ENCODE results near the gene SWI5. TPM values are rescaled to one million over a fixed set of nuclear protein-coding genes. Genes with fewer than 3 reads are reported as not detected.
A peak's percentile ranks its signal among the peaks of the same experiment; 100 is the strongest.

SWI5 gene
- total RNA-seq, 1 experiment from 2014 or later: 25.4 TPM

DNA sequence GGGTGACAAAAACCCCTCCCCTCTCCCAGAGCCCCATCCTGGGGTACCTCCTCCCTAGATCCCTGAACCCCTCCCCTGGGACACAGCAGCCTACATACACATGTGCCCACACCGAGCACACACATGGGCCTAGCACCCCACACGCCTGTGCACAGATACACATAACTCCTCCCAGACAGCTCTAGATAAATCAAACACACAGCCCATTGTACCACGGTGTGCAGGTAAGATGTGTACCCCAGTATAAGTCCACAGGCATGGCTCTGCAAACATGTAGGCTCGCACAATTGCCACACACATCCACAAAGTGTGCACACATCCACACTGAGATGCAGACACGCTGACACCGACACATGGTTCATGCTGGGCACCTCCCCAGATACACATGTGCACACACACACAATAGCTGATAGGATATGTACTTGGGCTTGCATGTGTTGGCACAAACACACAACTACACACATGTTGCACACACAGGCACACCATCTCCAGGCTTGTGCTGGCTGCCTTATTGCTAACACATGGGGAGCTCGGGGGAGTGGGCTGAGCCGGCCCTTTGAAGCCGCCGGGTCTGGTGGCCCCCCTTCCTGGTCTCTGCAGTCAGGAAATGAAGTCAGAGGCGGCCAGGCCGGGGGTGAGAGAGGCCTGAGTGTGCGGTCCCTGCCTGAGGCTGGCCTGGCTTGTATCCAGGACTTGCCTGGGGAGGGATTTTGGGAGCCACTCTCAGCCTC lies 30.5 kb upstream of the SWI5 start:
- no peaks in the 10 kb centered on the region for H3K36me3 ChIP-seq
- peaks cover 13% of the 10 kb centered on the region for H3K4me1 ChIP-seq (replicated peaks)
- peaks cover 3% of the 10 kb centered on the region; the same call in 1 of the 2 replicates for H3K9me3 ChIP-seq (replicated peaks)
- H3K27ac ChIP-seq: no peak overlapping the region; the same call in 1 of the 2 replicates
- DNase-seq (ENCODE audit: low read depth in 1 of 2, low spot score in 2 of 2): peak; percentile 54 to 73
- no peak overlapping the region for H3K4me3 ChIP-seq
- H3K27me3 ChIP-seq (replicated peaks): no peaks in the 10 kb centered on the region

DNA sequence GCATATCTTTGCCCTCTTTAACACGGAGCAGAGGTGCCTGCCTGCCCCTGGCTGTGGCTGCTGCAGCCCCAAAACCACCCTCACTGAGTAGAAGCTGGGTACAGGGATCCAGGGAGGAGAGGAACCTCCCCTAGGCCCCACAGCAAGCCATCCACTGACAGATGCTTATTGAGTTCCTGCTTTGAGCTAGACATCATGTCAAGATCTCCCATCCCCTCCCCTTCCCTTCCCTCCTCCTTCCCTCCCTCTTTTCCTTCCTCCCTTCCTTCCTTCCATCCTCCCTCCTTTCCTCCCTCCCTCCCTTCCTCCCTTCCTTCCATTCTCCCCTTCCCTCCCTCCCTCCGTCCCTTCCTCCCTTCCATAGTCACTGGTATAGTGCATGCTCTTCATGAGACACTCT lies 29.6 kb upstream of the SWI5 start:
- Histone ChIP-seq H3K36me3 (no peaks in the 10 kb centered on the region), H3K4me3 (no peak overlapping the region), H3K27me3 (replicated peaks) (no peaks in the 10 kb centered on the region), H3K4me1 (replicated peaks) (peaks cover 13% of the 10 kb centered on the region), H3K27ac (no peak overlapping the region), H3K9me3 (replicated peaks) (peaks cover 3% of the 10 kb centered on the region; the same call in 1 of the 2 replicates)
- DNase-seq (ENCODE audit: low read depth in 1 of 2, low spot score in 2 of 2): no peak

- no peak overlapping the region for H3K27ac ChIP-seq
- DNase-seq (ENCODE audit: low read depth in 1 of 2, low spot score in 2 of 2): no peak
- no peaks in the 10 kb centered on the region for H3K27me3 ChIP-seq (replicated peaks)
- H3K4me3 ChIP-seq: no peak overlapping the region
- H3K4me1 ChIP-seq (replicated peaks): peaks cover 13% of the 10 kb centered on the region
- H3K36me3 ChIP-seq: no peaks in the 10 kb centered on the region
- H3K9me3 ChIP-seq (replicated peaks): peaks cover 3% of the 10 kb centered on the region; the same call in 1 of the 2 replicates
Observed at GRCh38 chr9:128247226-128247803, 28.8 kb upstream of the SWI5 start.

DNA sequence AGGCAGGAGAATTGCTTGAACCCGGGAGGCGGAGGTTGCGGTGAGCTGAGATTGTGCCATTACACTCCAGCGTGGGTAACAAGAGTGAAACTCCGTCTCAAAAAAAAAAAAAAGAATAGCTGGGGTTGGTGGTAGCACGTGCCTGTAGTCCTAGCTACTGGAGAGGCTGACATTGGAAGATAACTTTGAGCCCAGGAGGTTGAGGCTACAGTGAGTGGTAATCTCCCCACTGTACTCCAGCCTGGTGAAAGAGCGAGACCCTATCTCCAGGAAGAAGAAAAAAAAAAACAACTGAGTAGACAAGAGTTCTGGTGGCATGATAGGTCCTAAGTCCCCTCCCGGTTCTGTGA lies 26.5 kb upstream of the SWI5 start:
- Histone ChIP-seq H3K9me3 (replicated peaks) (peaks cover 3% of the 10 kb centered on the region; the same call in 1 of the 2 replicates), H3K36me3 (no peaks in the 10 kb centered on the region), H3K27ac (no peak overlapping the region), H3K27me3 (replicated peaks) (no peaks in the 10 kb centered on the region), H3K4me1 (replicated peaks) (peaks cover 13% of the 10 kb centered on the region), H3K4me3 (no peak overlapping the region)
- no peak for DNase-seq (ENCODE audit: low read depth in 1 of 2, low spot score in 2 of 2)

DNA sequence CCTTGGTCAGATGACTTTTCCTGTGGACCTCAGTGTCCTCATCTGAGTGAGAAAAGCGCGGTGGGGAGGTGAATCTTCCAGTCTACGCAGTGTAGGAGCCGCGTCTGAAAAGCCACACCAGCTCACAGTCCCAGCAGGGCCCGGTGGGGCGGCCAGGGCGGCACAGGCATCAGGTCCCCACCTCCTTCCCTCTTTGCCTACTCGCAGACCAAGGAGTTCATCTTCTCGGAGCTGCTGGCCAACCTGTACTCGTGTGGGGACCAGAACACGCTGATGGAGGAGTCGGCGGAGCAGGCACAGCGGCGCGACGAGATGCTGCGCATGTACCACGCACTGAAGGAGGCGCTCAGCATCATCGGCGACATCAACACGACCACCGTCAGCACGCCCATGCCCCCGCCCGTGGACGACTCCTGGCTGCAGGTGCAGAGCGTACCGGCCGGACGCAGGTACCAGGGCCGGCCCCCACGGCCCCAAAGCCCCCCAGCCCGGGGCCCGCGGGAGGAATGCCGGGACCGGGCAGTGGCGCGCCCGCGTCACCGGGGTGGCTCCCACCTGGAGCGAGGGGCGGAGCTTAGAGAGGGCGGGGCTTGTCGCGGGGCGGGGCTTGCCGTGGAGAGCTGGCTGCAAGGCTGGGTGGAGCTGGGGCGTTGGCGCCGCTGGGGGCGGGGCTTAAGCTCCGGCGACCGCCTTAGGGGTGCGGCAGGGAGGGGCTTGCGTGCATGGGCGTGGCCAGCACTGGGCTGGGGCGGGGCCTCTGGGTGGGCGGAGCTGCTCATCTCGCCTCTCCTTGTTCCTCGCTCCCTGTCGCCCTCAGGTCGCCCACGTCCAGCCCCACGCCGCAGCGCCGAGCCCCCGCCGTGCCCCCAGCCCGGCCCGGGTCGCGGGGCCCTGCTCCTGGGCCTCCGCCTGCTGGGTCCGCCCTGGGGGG lies 25.9 kb upstream of the SWI5 start:
- H3K27ac ChIP-seq: no peak overlapping the region
- peaks cover 12% of the 10 kb centered on the region for H3K4me1 ChIP-seq (replicated peaks)
- no peaks in the 10 kb centered on the region; the same call in 1 of the 2 replicates for H3K36me3 ChIP-seq
- DNase-seq (ENCODE audit: low read depth in 1 of 2, low spot score in 2 of 2): no peak
- no peaks in the 10 kb centered on the region for H3K27me3 ChIP-seq (replicated peaks)
- peaks cover 3% of the 10 kb centered on the region; the same call in 1 of the 2 replicates for H3K9me3 ChIP-seq (replicated peaks)
- H3K4me3 ChIP-seq: no peak overlapping the region

GRCh38 chr9:128250839-128251731 lies 25.0 kb upstream of the SWI5 start:
- no peak for DNase-seq (ENCODE audit: low read depth in 1 of 2, low spot score in 2 of 2)
- Histone ChIP-seq H3K36me3 (peaks cover 6% of the 10 kb centered on the region; the same call in 1 of the 2 replicates), H3K4me3 (no peak overlapping the region), H3K9me3 (replicated peaks) (no peaks in the 10 kb centered on the region), H3K27me3 (replicated peaks) (no peaks in the 10 kb centered on the region), H3K27ac (no peak overlapping the region), H3K4me1 (replicated peaks) (peaks cover 6% of the 10 kb centered on the region)

- DNase-seq (ENCODE audit: low read depth in 1 of 2, low spot score in 2 of 2): no peak
- no peak overlapping the region for H3K27ac ChIP-seq
Observed at GRCh38 chr9:128251732-128252100, 24.4 kb upstream of the SWI5 start.

GRCh38 chr9:128252317-128253139 lies 23.5 kb upstream of the SWI5 start:
- no peak overlapping the region for H3K4me3 ChIP-seq

More at GRCh38 chr9:128251732-128252100, 24.4 kb upstream of the SWI5 start:
- Histone ChIP-seq H3K9me3 (replicated peaks) (no peaks in the 10 kb centered on the region), H3K36me3 (peaks cover 7% of the 10 kb centered on the region; the same call in 1 of the 2 replicates), H3K4me1 (replicated peaks) (0 out of 2 replicates have a peak, but pooled peaks cover 3% of the 10 kb centered on the region), H3K27me3 (replicated peaks) (no peaks in the 10 kb centered on the region), H3K4me3 (no peak overlapping the region)

GRCh38 chr9:128253140-128253990 lies 22.7 kb upstream of the SWI5 start:
- Histone ChIP-seq H3K27ac (no peak overlapping the region), H3K4me1 (replicated peaks) (0 out of 2 replicates have a peak, but pooled peaks cover 3% of the 10 kb centered on the region), H3K9me3 (replicated peaks) (no peaks in the 10 kb centered on the region), H3K36me3 (peaks cover 19% of the 10 kb centered on the region), H3K27me3 (replicated peaks) (no peaks in the 10 kb centered on the region), H3K4me3 (no peak overlapping the region)
- DNase-seq (ENCODE audit: low read depth in 1 of 2, low spot score in 2 of 2): no peak

More at GRCh38 chr9:128252317-128253139, 23.5 kb upstream of the SWI5 start:
- H3K9me3 ChIP-seq (replicated peaks): no peaks in the 10 kb centered on the region
- H3K36me3 ChIP-seq: peaks cover 13% of the 10 kb centered on the region
- no peaks in the 10 kb centered on the region for H3K27me3 ChIP-seq (replicated peaks)
- no peak overlapping the region for H3K27ac ChIP-seq
- DNase-seq (ENCODE audit: low read depth in 1 of 2, low spot score in 2 of 2): no peak
- H3K4me1 ChIP-seq (replicated peaks): 0 out of 2 replicates have a peak, but pooled peaks cover 3% of the 10 kb centered on the region

GRCh38 chr9:128253991-128254346 lies 22.1 kb upstream of the SWI5 start:
- no peaks in the 10 kb centered on the region for H3K9me3 ChIP-seq (replicated peaks)
- H3K27me3 ChIP-seq (replicated peaks): no peaks in the 10 kb centered on the region
- 0 out of 2 replicates have a peak, but pooled peaks cover 3% of the 10 kb centered on the region for H3K4me1 ChIP-seq (replicated peaks)

DNA sequence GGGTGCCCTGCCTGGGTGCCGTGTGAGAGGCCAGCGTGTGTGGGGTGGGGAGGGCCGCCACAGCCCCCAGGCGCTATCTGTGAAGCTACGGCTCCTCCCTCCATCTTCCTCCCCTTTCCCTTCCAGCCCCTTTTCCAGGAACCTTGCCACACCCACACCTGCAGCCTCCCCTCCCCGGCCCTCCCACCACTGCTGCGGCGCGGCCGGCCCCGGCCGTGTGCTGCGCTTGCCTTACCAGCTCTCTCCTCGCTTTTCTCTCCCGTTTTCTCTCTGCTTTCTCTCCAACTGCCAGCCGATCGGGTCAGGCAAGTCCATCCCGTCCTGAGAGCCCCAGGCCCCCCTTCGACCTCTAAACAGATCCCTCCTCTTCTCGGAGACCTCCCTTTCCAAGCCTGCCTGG lies 21.7 kb upstream of the SWI5 start:
- H3K36me3 ChIP-seq: peaks cover 27% of the 10 kb centered on the region
- no peak overlapping the region for H3K27ac ChIP-seq
- no peaks in the 10 kb centered on the region for H3K9me3 ChIP-seq (replicated peaks)
- H3K4me3 ChIP-seq: no peak overlapping the region
- H3K4me1 ChIP-seq (replicated peaks): 0 out of 2 replicates have a peak, but pooled peaks cover 3% of the 10 kb centered on the region
- no peak for DNase-seq (ENCODE audit: low read depth in 1 of 2, low spot score in 2 of 2)
- H3K27me3 ChIP-seq (replicated peaks): no peaks in the 10 kb centered on the region

More at GRCh38 chr9:128253991-128254346, 22.1 kb upstream of the SWI5 start:
- Histone ChIP-seq H3K27ac (no peak overlapping the region), H3K4me3 (no peak overlapping the region), H3K36me3 (peaks cover 23% of the 10 kb centered on the region)
- no peak for DNase-seq (ENCODE audit: low read depth in 1 of 2, low spot score in 2 of 2)

Measured in SJSA1 (cell line).